Measurements from ENCODE around the gene C16orf95. TPM values are rescaled to one million over a fixed set of nuclear protein-coding genes. Genes with fewer than 3 reads are reported as not detected.

The C16orf95 gene
- total RNA-seq, 4 donors from 2014 or later, result 0.54 to 1.3 (median 0.54) TPM; not detected in 1

DNA sequence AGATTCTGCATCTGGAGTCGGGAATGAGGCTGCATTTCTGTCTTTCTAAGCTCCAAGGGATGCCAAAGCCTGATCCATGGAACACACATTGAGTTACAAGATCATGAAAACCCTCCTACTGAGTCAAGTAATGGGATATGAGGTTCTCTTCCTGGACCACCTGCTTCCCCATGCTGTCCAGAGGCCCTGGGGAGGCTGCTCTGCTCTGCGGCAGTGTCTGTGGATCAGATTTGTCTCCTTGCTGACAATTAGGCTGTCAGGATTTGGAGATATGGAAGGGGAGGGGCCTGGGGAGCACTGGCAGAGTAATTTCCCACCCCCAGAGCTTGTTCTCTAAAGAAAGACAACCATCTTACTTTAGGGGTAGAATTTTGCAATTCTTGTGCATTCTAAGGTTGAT, 33.0 kb downstream of the C16orf95 start:
- H3K36me3 ChIP-seq, result no peaks in the 10 kb centered on the region
- intact Hi-C loops (cut with DNase I), result no loop called here
- H3K27me3 ChIP-seq, result no peaks in the 10 kb centered on the region
- H3K9me3 ChIP-seq, result no peaks in the 10 kb centered on the region
- H3K27ac ChIP-seq, result no peak overlapping the region
- no peak for DNase-seq
- no peaks in the 10 kb centered on the region for H3K4me1 ChIP-seq
- no peak for TF ChIP-seq POLR2A (IDR thresholded peaks at IDR 0.05)
- no peak overlapping the region for H3K4me3 ChIP-seq (replicated peaks in 1 of 3)
- 94 to 100% methylated on average over 1 to 2 of the region's 2 CpGs for WGBS, 2 donors

DNA sequence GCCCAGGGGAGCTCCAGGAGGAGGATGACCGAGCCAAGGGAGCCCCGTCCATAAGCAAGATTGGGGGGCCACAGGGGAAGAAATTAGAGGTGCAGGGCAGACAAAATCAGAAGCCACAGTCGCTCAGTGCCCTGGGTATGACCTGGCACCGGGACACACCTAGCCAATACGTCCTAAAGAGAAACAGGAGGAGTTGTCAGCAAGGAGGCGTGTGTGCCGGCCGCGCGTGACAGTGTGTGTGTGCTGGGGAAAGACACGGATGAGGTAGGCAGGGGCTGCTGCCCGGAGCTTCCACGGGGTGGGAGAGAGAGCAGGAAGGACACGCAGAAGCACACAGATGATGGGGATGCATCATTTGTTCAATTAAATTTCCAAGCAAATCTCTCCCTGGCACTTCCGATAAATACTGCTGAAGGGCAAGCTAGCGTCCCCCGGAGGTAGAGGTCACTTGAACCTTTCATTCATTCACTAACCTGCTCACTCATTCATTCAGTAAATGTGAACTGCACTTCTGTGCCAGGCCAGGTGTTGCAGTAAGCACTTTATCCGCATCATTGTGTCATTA, 38.0 kb downstream of the C16orf95 start:
- Histone ChIP-seq H3K4me1 (peaks cover 0 to 3% of the 10 kb centered on the region in 2 donors), H3K27me3 (no peaks in the 10 kb centered on the region), H3K4me3 (replicated peaks in 1 of 3) (no peak overlapping the region), H3K36me3 (no peaks in the 10 kb centered on the region), H3K9me3 (no peaks in the 10 kb centered on the region), H3K27ac (no peak overlapping the region)
- intact Hi-C loops (cut with DNase I), result loop anchor here (5.0 kb wide), 1 partner anchor 717 kb away; no protein-coding TSS in a partner anchor
- WGBS, 2 donors, result 65 to 67% methylated on average over 18 of the region's 18 CpGs
- no peak for TF ChIP-seq POLR2A (IDR thresholded peaks at IDR 0.05)
- no peak for DNase-seq

DNA sequence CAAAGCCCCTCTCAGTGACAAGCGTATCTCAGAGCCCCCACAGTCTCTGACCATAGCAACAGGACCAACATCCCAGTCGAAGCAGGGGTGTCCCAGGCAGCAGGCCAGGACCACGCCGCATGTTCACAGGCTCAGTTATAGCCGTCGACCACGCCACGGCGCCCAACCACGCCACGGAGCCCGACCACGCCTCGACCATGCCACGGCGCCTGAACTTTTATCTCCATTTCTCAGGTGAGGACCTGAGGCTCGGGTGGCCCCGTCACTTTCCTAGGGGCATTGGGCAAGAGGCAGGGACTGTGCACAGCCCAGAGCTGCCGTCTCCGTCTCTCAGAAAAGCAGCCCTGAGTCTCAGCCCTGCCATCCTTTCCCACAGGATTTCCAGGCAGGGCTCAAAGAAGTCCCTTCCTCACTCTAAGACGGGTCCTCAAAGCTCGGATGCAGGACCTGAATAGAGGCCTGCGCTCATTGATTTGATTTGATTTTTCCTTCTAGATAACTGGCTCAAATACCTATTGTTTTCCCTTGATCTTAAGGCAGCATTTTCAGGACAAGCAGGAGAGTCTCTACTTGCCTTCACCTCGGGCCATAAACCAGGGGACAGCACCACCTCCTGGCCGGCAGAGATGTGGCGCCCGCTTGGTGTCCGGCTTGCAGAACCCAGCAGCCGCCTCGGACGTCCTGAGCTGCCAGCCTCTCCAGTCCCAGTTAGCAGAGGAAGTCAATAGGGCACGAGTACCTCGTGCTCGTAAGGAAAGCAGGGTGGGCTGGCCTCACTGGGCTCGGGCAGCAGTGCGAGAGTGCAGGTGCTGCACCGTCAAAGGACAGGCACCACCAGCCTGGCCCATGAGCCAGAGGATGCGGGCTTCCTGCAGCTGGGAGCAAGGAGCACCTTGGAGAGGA, 38.8 kb downstream of the C16orf95 start:
- intact Hi-C loops (cut with DNase I), result loop anchor here (5.0 kb wide), 1 partner anchor 716 kb away; no protein-coding TSS in a partner anchor
- H3K4me1 ChIP-seq, result peaks cover 0 to 3% of the 10 kb centered on the region in 2 donors
- no peaks in the 10 kb centered on the region for H3K9me3 ChIP-seq

DNA sequence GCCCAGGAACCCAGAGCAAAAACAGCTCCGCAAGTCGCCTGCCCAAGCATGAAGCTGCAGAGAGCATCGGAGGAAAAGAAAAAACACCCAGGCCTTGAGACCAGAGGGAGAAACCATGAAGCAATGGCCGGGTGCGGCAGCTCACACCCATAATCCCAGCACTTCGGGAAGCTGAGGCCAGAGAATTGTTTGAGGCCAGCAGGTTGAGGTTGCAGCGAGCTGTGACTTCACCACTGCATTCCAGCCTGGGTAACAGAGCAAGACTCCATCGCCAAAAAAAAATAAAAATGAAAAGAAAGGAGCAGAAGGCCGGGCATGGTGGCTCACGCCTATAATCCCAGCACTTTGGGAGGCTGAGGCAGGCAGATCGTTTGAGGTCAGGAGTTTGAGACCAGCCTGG, 40.3 kb downstream of the C16orf95 start:
- Histone ChIP-seq H3K27ac (no peak overlapping the region), H3K9me3 (no peaks in the 10 kb centered on the region), H3K4me1 (peaks cover 0 to 3% of the 10 kb centered on the region in 2 donors), H3K27me3 (no peaks in the 10 kb centered on the region), H3K4me3 (replicated peaks in 1 of 3) (no peak overlapping the region), H3K36me3 (no peaks in the 10 kb centered on the region)
- intact Hi-C loops (cut with DNase I), result loop anchor here (5.0 kb wide), 1 partner anchor 715 kb away; no protein-coding TSS in a partner anchor
- WGBS, 2 donors, result 74 to 79% methylated on average over 11 of the region's 11 CpGs
- no peak for TF ChIP-seq POLR2A (IDR thresholded peaks at IDR 0.05)
- TF ChIP-seq, protein P1, sequence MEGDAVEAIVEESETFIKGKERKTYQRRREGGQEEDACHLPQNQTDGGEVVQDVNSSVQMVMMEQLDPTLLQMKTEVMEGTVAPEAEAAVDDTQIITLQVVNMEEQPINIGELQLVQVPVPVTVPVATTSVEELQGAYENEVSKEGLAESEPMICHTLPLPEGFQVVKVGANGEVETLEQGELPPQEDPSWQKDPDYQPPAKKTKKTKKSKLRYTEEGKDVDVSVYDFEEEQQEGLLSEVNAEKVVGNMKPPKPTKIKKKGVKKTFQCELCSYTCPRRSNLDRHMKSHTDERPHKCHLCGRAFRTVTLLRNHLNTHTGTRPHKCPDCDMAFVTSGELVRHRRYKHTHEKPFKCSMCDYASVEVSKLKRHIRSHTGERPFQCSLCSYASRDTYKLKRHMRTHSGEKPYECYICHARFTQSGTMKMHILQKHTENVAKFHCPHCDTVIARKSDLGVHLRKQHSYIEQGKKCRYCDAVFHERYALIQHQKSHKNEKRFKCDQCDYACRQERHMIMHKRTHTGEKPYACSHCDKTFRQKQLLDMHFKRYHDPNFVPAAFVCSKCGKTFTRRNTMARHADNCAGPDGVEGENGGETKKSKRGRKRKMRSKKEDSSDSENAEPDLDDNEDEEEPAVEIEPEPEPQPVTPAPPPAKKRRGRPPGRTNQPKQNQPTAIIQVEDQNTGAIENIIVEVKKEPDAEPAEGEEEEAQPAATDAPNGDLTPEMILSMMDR (IDR thresholded peaks at IDR 0.05), result no peak
- DNase-seq, result no peak

More for the DNA sequence above, 38.8 kb downstream of the C16orf95 start:
- DNase-seq, result peak; percentile 59 to 62
- no peaks in the 10 kb centered on the region for H3K27me3 ChIP-seq
- WGBS, 2 donors, result 30 to 59% methylated on average over 24 to 34 of the region's 38 CpGs
- H3K36me3 ChIP-seq, result no peaks in the 10 kb centered on the region
- H3K4me3 ChIP-seq (replicated peaks in 1 of 3), result no peak overlapping the region
- H3K27ac ChIP-seq, result no peak overlapping the region
- TF ChIP-seq, protein P1 (IDR thresholded peaks at IDR 0.05), result peak in 5 of 6 experiments; percentile 43 to 83 (median 55)
- TF ChIP-seq POLR2A (IDR thresholded peaks at IDR 0.05), result no peak

DNA sequence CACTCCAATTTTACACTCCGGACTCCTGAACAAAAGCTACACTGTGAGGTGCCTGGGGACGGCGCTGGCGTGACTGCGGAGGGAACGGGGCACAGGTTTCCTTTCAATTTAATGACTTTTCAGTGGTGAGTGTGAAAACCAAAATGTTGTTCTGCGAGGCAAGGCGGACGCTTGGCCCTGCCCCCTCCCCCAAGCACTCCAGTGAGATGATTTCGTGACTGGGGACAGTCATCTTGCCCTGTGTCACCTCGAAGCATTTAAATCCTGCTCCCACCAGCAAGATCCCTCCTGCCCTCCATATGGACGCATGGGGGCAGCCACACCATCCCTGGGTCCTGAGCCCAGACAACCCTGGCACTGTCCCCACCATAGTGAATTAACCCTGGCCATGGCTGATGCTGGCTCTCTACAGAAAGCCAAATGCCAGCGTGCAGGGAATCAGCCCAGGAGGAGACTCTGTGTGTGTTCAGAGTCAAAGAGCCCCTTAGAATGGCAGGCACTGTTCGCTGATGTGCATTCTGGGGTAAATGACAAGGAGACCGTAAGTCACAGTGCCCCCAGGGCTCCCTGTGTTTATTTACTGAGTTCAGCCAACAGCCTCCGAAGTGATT, 41.0 kb downstream of the C16orf95 start:
- Histone ChIP-seq H3K36me3 (no peaks in the 10 kb centered on the region), H3K27me3 (no peaks in the 10 kb centered on the region), H3K9me3 (no peaks in the 10 kb centered on the region), H3K4me3 (replicated peaks in 1 of 3) (no peak overlapping the region), H3K4me1 (peaks cover 0 to 3% of the 10 kb centered on the region in 2 donors), H3K27ac (no peak overlapping the region)
- DNase-seq, result no peak
- intact Hi-C loops (cut with DNase I), result loop anchor here (5.0 kb wide), 1 partner anchor 714 kb away; no protein-coding TSS in a partner anchor
- WGBS, 2 donors, result 57 to 59% methylated on average over 16 of the region's 16 CpGs
- TF ChIP-seq, protein P1 (IDR thresholded peaks at IDR 0.05), result no peak
- no peak for TF ChIP-seq POLR2A (IDR thresholded peaks at IDR 0.05)
